Nucleus accumbens (tissue), 56 donors: Measurements from ENCODE around the gene ACP3.
A peak's percentile ranks its signal among the peaks of the same experiment; 100 is the strongest.

Experiments used
- DNase-seq, 56 donors: peaks; one replicate each; lab custom pipeline; 2025; lab: John Stamatoyannopoulos, UW

ACP3 gene

DNA sequence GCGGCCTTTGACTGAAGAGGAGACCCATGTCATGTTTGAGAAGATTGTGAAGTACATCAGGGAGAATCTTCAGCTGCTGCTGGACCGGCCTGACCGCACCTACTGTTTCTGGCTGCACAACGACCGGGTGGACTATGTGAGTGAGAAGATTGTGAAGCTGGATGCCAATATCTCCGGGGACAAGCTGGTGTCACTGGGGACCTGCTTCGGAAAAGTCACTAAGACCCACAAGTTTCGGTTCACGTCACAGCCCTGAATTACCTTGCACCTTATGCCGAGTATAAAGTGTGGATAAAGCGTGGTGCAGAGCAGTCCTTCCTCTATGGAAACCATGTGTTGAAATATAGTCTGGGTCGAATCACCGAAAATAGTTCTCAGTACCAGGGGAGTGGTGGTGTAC, 84.0 kb downstream of the ACP3 start:
- no peak for DNase-seq

DNA sequence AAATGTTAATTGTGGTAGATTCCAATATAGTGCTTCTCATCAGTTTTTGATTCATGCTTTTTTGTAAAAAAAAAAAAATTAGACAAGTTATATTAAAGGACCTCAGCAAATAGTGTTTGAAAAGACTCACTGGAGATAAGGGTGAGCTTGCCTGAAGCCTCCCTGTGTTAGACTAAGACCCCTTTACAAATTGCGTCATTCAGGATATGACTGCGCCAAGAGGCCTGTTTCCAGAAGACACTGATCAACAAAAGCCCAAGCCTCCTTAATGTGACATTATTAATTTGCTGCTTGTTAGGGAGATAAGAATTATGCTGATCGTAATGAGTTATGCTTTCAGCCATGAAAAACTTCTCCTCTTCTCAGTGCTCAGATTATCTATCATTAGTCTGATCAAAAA, 87.1 kb downstream of the ACP3 start:
- no peak for DNase-seq

DNA sequence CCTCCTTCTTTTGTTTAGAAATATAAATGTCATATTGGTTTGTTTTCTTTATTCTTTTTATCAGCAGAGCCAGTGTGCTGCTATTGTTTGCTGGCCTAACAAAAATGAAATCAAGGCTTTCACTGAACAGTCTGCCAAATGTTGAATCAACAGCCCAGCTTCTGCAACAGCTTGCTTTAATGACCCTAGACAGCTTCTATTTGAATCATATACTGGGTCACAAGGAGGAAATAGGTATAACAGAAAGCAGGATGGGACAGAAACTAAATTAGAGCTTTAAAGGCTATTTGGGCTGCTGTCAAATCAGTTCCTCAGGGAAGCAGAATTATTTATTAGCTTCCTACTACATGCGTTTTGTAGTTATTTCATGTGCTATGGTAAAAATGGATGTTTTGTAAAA, 88.0 kb downstream of the ACP3 start:
- peak in 1 of 56 donors; percentile 4 for DNase-seq

DNA sequence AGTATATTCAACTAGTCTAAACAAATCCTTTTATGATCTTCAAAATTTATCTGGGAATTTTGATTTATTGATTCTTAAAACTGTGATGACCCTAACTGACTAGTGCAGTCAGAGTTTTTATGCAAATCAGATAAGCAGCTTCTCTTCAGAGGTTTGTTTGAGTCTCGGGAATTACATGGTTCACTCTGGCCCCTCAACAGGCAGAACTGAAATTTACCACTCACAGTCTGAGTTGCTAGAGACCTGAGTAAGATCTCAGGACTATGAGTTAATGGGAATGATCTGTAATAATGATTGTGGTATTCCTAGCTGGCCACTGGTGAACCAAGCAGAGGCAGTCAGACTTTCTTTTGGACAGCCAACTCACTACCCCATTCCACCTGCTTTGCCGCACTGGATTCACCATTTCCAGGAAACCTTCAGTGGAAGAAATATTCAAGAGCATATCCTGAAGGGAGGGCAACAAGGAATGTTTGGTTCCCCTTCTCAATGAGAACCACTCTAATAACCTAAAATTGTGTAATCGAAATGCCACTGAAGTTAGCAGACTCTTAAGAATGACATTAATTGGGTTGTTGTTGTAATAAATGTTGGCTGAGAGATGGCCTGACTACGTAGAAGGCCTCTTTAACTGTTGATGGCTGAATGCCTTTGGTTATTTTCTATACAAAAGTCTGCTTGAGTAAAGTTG, 88.5 kb downstream of the ACP3 start:
- DNase-seq: no peak

DNA sequence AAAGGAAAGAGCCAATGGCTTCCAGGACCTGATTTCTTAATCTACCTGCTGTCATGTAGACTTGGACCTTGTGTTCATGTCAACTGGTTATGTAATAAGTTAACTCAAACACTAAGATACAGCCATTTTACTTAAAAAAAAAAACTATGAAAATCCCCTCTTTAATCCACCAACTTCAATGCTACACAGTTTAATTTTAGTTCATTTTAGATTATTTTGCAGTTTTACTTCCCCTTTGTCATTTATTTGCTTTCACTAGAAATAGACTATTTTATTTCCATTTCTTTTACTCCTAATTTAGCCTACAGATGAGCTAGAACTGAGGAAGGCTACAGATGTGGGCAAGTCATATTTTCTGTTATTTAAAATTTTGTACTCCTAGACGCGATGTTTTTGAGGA, 89.4 kb downstream of the ACP3 start:
- DNase-seq: no peak

DNA sequence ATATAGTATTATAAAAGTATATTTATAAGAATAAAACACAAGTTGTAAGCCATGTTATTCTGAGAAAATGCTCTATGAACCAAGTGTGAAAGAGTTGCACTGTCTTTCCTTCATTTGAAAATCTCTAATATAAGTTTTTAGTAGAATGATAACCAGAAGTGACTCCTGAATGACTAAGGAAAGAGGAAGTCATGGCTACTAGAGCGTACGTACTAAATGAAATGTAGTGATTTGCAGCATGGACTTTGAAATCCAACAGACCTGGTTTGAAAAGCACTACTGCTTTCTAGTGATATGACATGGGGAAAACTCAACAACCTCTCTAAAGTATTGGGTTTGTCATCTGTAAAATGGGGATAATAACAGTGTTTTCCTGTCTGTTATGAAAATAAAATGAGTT, 89.8 kb downstream of the ACP3 start:
- DNase-seq: no peak
